K562 (cell line): ENCODE results near the gene HEMK1. TPM values are rescaled to one million over a fixed set of nuclear protein-coding genes. Genes with fewer than 3 reads are reported as not detected.
A peak's percentile ranks its signal among the peaks of the same experiment; 100 is the strongest.

Source experiments
- BCL6 ChIP-seq: fragments of 250-450 bp; sonication (Bioruptor Pico); IDR thresholded peaks from 2 replicates; pipeline ENCODE4 v1.4.0; 2020
- BRCA1 ChIP-seq, 2 experiments: fragments of 450-650 bp in 1 of 2; sonication (generic) in 1 of 2; formaldehyde crosslinking in 1 of 2; IDR thresholded peaks; 2 replicates each; pipeline versions ENCODE4 v1.5.0 to v1.6.1; 2017 to 2020; ENCODE audit warnings: mild to moderate bottlenecking in 1 of 2, missing genetic modification reagents in 1 of 2
- CBFA2T2 ChIP-seq: fragments of 450-650 bp; conservative IDR thresholded peaks from 2 replicates; pipeline ENCODE4 v1.6.1; 2017; ENCODE audit warnings: mild to moderate bottlenecking
- EP400 ChIP-seq: fragments of 450-650 bp; IDR thresholded peaks from 2 replicates; pipeline ENCODE4 v1.6.1; 2017; ENCODE audit warnings: antibody characterized with exemption, mild to moderate bottlenecking, moderate library complexity
- ETV1 ChIP-seq: fragments of 450-650 bp; conservative IDR thresholded peaks from 2 replicates; pipeline ENCODE4 v1.6.1; 2016; ENCODE audit warnings: missing genetic modification characterization, control low read depth, low read depth, missing compliant biosample characterization
- FOXK2 ChIP-seq, 2 experiments: fragments of 450-650 bp; IDR thresholded peaks in 1 of 2; conservative IDR thresholded peaks in 1 of 2; 2 replicates each; pipeline ENCODE4 v1.6.1; 2016; ENCODE audit warnings: low read depth in 2 of 2, mild to moderate bottlenecking in 1 of 2
- GTF2E2 ChIP-seq: fragments of 200-800 bp; sonication (Bioruptor generic); IDR thresholded peaks from 2 replicates; pipeline ENCODE4 v1.6.1; 2016; ENCODE audit warnings: missing genetic modification characterization, missing compliant biosample characterization
- HDAC6 ChIP-seq: IDR thresholded peaks from 2 replicates; pipeline ENCODE4 v1.6.1; 2012; ENCODE audit warnings: low read depth, mild to moderate bottlenecking, control low read depth, inconsistent platforms, low read length, moderate library complexity
- MNT ChIP-seq, 2 experiments: fragments of 450-650 bp; conservative IDR thresholded peaks; 2 replicates each; pipeline ENCODE4 v1.6.1; 2017; ENCODE audit warnings: mild to moderate bottlenecking in 2 of 2, moderate library complexity in 2 of 2
- NBN ChIP-seq: fragments of 450-650 bp; IDR thresholded peaks from 2 replicates; pipeline ENCODE4 v1.6.1; 2016; ENCODE audit warnings: low read depth, mild to moderate bottlenecking
- NCOR1 ChIP-seq: fragments of 450-650 bp; IDR thresholded peaks from 2 replicates; pipeline ENCODE4 v1.6.1; 2016; ENCODE audit warnings: mild to moderate bottlenecking, moderate library complexity
- PHF21A ChIP-seq: fragments of 450-650 bp; IDR thresholded peaks from 2 replicates; pipeline ENCODE4 v1.6.1; 2017; ENCODE audit warnings: low read depth, borderline replicate concordance
- POLR2AphosphoS5 ChIP-seq: IDR thresholded peaks from 2 replicates; pipeline ENCODE4 v1.6.1; 2011; ENCODE audit warnings: mild to moderate bottlenecking, low read depth, low read length, moderate library complexity; ENCODE audit not compliant: control insufficient read depth, insufficient read depth
- RBFOX2 ChIP-seq: fragments of 200-400 bp; formaldehyde crosslinking; IDR thresholded peaks from 2 replicates; pipeline ENCODE4 v1.6.1; 2017; ENCODE audit warnings: low read depth, mild to moderate bottlenecking, low read length, moderate library complexity
- SMAD2 ChIP-seq: fragments of 150-350 bp; IDR thresholded peaks from 2 replicates; pipeline ENCODE4 v1.6.1; 2014; ENCODE audit warnings: low read depth, mild to moderate bottlenecking, low read length
- SPI1 ChIP-seq: IDR thresholded peaks from 2 replicates; pipeline ENCODE4 v1.6.1; 2011; ENCODE audit warnings: low read depth, low read length, control low read depth, borderline replicate concordance
- SRSF7 ChIP-seq: fragments of 200-400 bp; formaldehyde crosslinking; optimal IDR thresholded peaks from 2 replicates; pipeline ENCODE3; 2017; ENCODE audit warnings: mild to moderate bottlenecking, low read depth, low read length
- SUPT5H ChIP-seq: fragments of 450-650 bp; IDR thresholded peaks from 2 replicates; pipeline ENCODE4 v1.6.1; 2016
- TEAD2 ChIP-seq: fragments of 450-650 bp; IDR thresholded peaks from 2 replicates; pipeline ENCODE4 v1.6.1; 2016; ENCODE audit warnings: missing genetic modification characterization, control low read depth, missing compliant biosample characterization
- ZBTB2 ChIP-seq: fragments of 450-650 bp; IDR thresholded peaks from 2 replicates; pipeline ENCODE4 v1.6.1; 2016; ENCODE audit warnings: antibody characterized with exemption
- ZBTB9 ChIP-seq: fragments of 450-650 bp; formaldehyde crosslinking; IDR thresholded peaks from 2 replicates; pipeline ENCODE4 v1.4.0; 2020; ENCODE audit warnings: mild to moderate bottlenecking, moderate library complexity
- ZNF217 ChIP-seq: sonication (generic); formaldehyde crosslinking; IDR thresholded peaks from 2 replicates; pipeline ENCODE4 v1.8.0; 2022; ENCODE audit warnings: mild to moderate bottlenecking, missing genetic modification reagents
- ZNF232 ChIP-seq: sonication (generic); formaldehyde crosslinking; IDR thresholded peaks from 2 replicates; pipeline ENCODE4 v1.8.0; 2022; ENCODE audit warnings: mild to moderate bottlenecking, missing genetic modification reagents
- ZNF695 ChIP-seq: fragments of 450-650 bp; formaldehyde crosslinking; IDR thresholded peaks from 2 replicates; pipeline ENCODE4 v1.4.0; 2020; ENCODE audit warnings: mild to moderate bottlenecking, moderate library complexity
- polyA plus RNA-seq, 8 experiments: library from polyadenylated mRNA; depleted of rRNA in 4 of 8; stranded (reverse) in 5 of 8; unstranded in 3 of 8; fragments of >200 nt; fragmentation: Nextera tagmentation in 2 of 8; fragmentation: Illumina TruSeq in 1 of 8; extraction: Ambion mirVana in 2 of 8; extraction: Trizol in 1 of 8; gene quantifications; 2 replicates each; pipeline versions ENCODE4 v1.2.1 to v1.2.3, GENCODE V29; 2011 to 2014; ENCODE audit warnings: inconsistent platforms in 1 of 8, missing spikeins in 1 of 8
- total RNA-seq, 7 experiments: library from RNA; depleted of rRNA in 6 of 7; stranded (reverse); fragments of >200 nt in 6 of 7; fragmentation: Illumina TruSeq in 2 of 7; extraction: Trizol in 2 of 7; gene quantifications; 2 replicates each; pipeline versions ENCODE4 v1.2.1 to v1.2.3, GENCODE V29; 2011 to 2021; ENCODE audit warnings: low replicate concordance in 1 of 7

Gene HEMK1
- total and polyA plus RNA-seq, 9 of the 15 experiments (the other 6 are each of a cell fraction or from before 2014, with no cell fraction given): 2.0 to 16.8 (median 11.4) TPM

GRCh38 chr3:50611464-50612233 lies 42.3 kb downstream of the HEMK1 start, which contains the start of gene CISH (continued):
- no peak for TF ChIP-seq TEAD2 (tag)
- TF ChIP-seq POLR2AphosphoS5: peak; percentile 37; the same call in 1 of the 2 replicates
- no peak for TF ChIP-seq ZNF217 (CRISPR knock-in tag)
- TF ChIP-seq BCL6 (CRISPR knock-in tag): peak; percentile 81; the same call in 1 of the 2 replicates
- TF ChIP-seq ZNF695 (CRISPR knock-in tag): no peak
- no peak; the same call in 1 of the 2 replicates for TF ChIP-seq EP400
- peak; percentile 82 for TF ChIP-seq SUPT5H
- no peak for TF ChIP-seq ZNF232
- TF ChIP-seq ZBTB2: 0 out of 2 replicates have a peak, but pooled peaks have one; percentile 43
- TF ChIP-seq FOXK2 (conservative IDR thresholded peaks at IDR 0.05 in 1 of 2, IDR thresholded peaks at IDR 0.05 in 1 of 2; ENCODE audit: low read depth in 2 of 2): no peak
- TF ChIP-seq NCOR1: peak; percentile 81
- peak; percentile 62; the same call in 1 of the 2 replicates for TF ChIP-seq ZBTB9 (CRISPR knock-in tag)
- TF ChIP-seq NBN: 0 out of 2 replicates have a peak, but pooled peaks have one; percentile 4
- peak; percentile 54 for TF ChIP-seq CBFA2T2
- TF ChIP-seq SPI1: no peak
- TF ChIP-seq SRSF7: no peak
- TF ChIP-seq RBFOX2: peak; percentile 91
- TF ChIP-seq HDAC6: no peak
- TF ChIP-seq BRCA1 (IDR thresholded peaks at IDR 0.05): no peak
- TF ChIP-seq BRCA1 (CRISPR knock-in tag; IDR thresholded peaks at IDR 0.05): no peak
- peak; percentile 96 for TF ChIP-seq PHF21A
- TF ChIP-seq MNT (conservative IDR thresholded peaks at IDR 0.05): peak in 1 of 2 experiments; percentile 95; a peak in 1 of 4 replicates
- TF ChIP-seq GTF2E2 (tag): no peak
- no peak for TF ChIP-seq SMAD2
- peak; percentile 57 for TF ChIP-seq ETV1 (tag)
